OCI-LY7 (cell line): ENCODE results near the gene MYOM3. TPM values are rescaled to one million over a fixed set of nuclear protein-coding genes. Genes with fewer than 3 reads are reported as not detected.
A peak's percentile ranks its signal among the peaks of the same experiment; 100 is the strongest.

Experiments used
- BruUV-seq: library from RNA; stranded (reverse); fragments of 400-500 nt; replicated peaks from 2 replicates; lab custom pipeline; 2021; lab: Mats Ljungman, UMichigan
- CTCF ChIA-PET: fragments of 300-600 bp; sonication (Branson Sonifier 250); formaldehyde crosslinking; loops from one replicate; lab custom pipeline; 2022; ENCODE audit warnings: antibody characterized with exemption; ENCODE audit not compliant: unreplicated experiment; lab: Charles Lee
- POLR2A ChIA-PET: fragments of 300-600 bp; sonication (Branson Sonifier 250); formaldehyde crosslinking; loops from one replicate; lab custom pipeline; 2022; ENCODE audit warnings: antibody characterized with exemption; lab: Charles Lee
- DNase-seq: peaks from one replicate; pipeline ENCODE4 v3.0.0-alpha.2; 2015; ENCODE audit warnings: low spot score
- H2AFZ ChIP-seq: fragments of 200-600 bp; sonication (generic), shearing (Covaris generic); 2 replicates; pipeline ENCODE4 v1.6.1; 2014; ENCODE audit warnings: mild to moderate bottlenecking, antibody characterized with exemption, low read length, moderate library complexity
- H3K27ac ChIP-seq: fragments of 200-600 bp; sonication (generic); 2 replicates; pipeline ENCODE4 v1.5.1; 2014; ENCODE audit warnings: mixed run types, low read depth, mild to moderate bottlenecking, moderate library complexity, low read length, inconsistent platforms; ENCODE audit not compliant: poor library complexity, severe bottlenecking
- H3K36me3 ChIP-seq: fragments of 200-600 bp; sonication (generic); 2 replicates; pipeline ENCODE4 v1.6.1; 2014; ENCODE audit warnings: mild to moderate bottlenecking, antibody characterized with exemption, low read length, moderate library complexity, mixed read lengths; ENCODE audit not compliant: insufficient read depth
- H3K4me1 ChIP-seq: fragments of 200-600 bp; sonication (generic); 2 replicates; pipeline ENCODE4 v1.5.1; 2014; ENCODE audit warnings: mild to moderate bottlenecking, low read length; ENCODE audit not compliant: insufficient read depth, poor library complexity, severe bottlenecking
- H3K4me2 ChIP-seq: fragments of 200-600 bp; sonication (generic); 2 replicates; pipeline ENCODE4 v1.6.1; 2014; ENCODE audit warnings: mild to moderate bottlenecking, low read length
- H3K4me3 ChIP-seq: fragments of 200-600 bp; sonication (generic); 2 replicates; pipeline ENCODE4 v1.5.1; 2014; ENCODE audit warnings: mild to moderate bottlenecking, low read depth, low read length; ENCODE audit not compliant: poor library complexity, severe bottlenecking
- H3K79me2 ChIP-seq: fragments of 200-600 bp; sonication (generic); 2 replicates; pipeline ENCODE4 v1.6.1; 2016; ENCODE audit warnings: low read depth, mild to moderate bottlenecking, low read length, moderate library complexity, mixed read lengths; ENCODE audit not compliant: insufficient read depth
- H3K9me2 ChIP-seq: fragments of 200-600 bp; sonication (generic); 2 replicates; pipeline ENCODE4 v1.6.1; 2016; ENCODE audit warnings: mild to moderate bottlenecking, low read length, mixed read lengths; ENCODE audit not compliant: insufficient read depth
- H3K9me3 ChIP-seq: fragments of 200-600 bp; sonication (generic); 2 replicates; pipeline ENCODE4 v1.6.1; 2014; ENCODE audit warnings: mild to moderate bottlenecking, mixed run types, low read length, mixed read lengths
- H4K20me1 ChIP-seq: fragments of 200-600 bp; sonication (generic); 2 replicates; pipeline ENCODE4 v1.6.1; 2014; ENCODE audit warnings: mild to moderate bottlenecking, antibody characterized with exemption, low read length, moderate library complexity, mixed read lengths; ENCODE audit not compliant: insufficient read depth
- EZH2phosphoT487 ChIP-seq: fragments of 200-600 bp; sonication (generic); IDR thresholded peaks from 2 replicates; pipeline ENCODE4 v1.6.1; 2018; ENCODE audit warnings: low read depth, borderline replicate concordance, mild to moderate bottlenecking, mixed run types, antibody characterized with exemption, low read length, moderate library complexity, mixed read lengths
- intact Hi-C: fragments of 100-400 bp; cut with micrococcal nuclease; formaldehyde crosslinking; loops from one replicate; pipeline ENCODE4 v1.10.0; 2022; ENCODE audit not compliant: unreplicated experiment
- total RNA-seq, 2 experiments: library from RNA; depleted of rRNA in 1 of 2; stranded (reverse); fragments of >200 nt in 1 of 2; shearing (Covaris generic) in 1 of 2; gene quantifications; 2 replicates each; pipeline ENCODE4 v1.2.3, GENCODE V29; 2014 to 2022
- TF ChIP-seq, protein P1 (sequence below): fragments of 200-600 bp; sonication (generic); conservative IDR thresholded peaks from 2 replicates; pipeline ENCODE4 v1.5.1; 2014; ENCODE audit warnings: mild to moderate bottlenecking, antibody characterized with exemption, low read length, moderate library complexity, mixed read lengths

Gene MYOM3
- total RNA-seq, 2 experiments from 2014 or later, result not detected

DNA sequence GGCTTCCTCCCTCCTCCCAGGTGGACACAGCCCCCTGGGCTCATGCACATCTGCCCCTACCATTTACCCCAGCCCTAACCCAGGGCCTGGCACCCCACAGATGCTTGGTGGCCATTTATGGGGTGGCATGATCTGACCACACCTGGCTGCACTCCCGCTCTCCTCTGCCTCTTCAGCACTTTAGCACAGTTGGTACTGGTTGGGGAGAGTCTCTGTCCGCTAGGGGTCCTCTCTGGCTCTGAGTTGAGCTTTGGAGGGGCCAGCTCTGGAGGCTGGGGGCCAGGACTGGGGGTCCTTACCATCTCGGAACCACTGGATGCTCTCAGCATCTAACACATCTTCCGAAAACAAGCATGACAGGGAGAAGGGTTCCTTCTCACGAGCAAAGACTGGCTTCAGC, 17.4 kb downstream of the MYOM3 start:
- ChIA-PET POLR2A (no interaction called here), CTCF (no interaction called here)
- Histone ChIP-seq H3K4me3 (no peak overlapping the region), H3K27ac (no peak overlapping the region), H4K20me1 (no peaks in the 10 kb centered on the region), H3K36me3 (no peaks in the 10 kb centered on the region), H2AFZ (no peak overlapping the region), H3K4me1 (no peaks in the 10 kb centered on the region), H3K79me2 (no peaks in the 10 kb centered on the region), H3K9me3 (no peaks in the 10 kb centered on the region), H3K4me2 (no peak overlapping the region), H3K9me2 (no peaks in the 10 kb centered on the region)
- intact Hi-C loops, result no loop called here
- peak; percentile 9 for DNase-seq
- TF ChIP-seq, protein P1, sequence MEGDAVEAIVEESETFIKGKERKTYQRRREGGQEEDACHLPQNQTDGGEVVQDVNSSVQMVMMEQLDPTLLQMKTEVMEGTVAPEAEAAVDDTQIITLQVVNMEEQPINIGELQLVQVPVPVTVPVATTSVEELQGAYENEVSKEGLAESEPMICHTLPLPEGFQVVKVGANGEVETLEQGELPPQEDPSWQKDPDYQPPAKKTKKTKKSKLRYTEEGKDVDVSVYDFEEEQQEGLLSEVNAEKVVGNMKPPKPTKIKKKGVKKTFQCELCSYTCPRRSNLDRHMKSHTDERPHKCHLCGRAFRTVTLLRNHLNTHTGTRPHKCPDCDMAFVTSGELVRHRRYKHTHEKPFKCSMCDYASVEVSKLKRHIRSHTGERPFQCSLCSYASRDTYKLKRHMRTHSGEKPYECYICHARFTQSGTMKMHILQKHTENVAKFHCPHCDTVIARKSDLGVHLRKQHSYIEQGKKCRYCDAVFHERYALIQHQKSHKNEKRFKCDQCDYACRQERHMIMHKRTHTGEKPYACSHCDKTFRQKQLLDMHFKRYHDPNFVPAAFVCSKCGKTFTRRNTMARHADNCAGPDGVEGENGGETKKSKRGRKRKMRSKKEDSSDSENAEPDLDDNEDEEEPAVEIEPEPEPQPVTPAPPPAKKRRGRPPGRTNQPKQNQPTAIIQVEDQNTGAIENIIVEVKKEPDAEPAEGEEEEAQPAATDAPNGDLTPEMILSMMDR, result no peak; the same call in 1 of the 2 replicates
- TF ChIP-seq EZH2phosphoT487, result no peak
- no TSS peak for BruUV-seq

- intact Hi-C loops, result no loop called here
- CTCF ChIA-PET, result no interaction called here
Measured at GRCh38 chr1:24093732-24094131, 18.2 kb downstream of the MYOM3 start.

GRCh38 chr1:24092979-24093378, 19.0 kb downstream of the MYOM3 start:
- Histone ChIP-seq H3K79me2 (no peaks in the 10 kb centered on the region), H2AFZ (no peak overlapping the region), H3K27ac (no peak overlapping the region), H3K9me3 (no peaks in the 10 kb centered on the region), H3K4me1 (no peaks in the 10 kb centered on the region), H3K4me3 (no peak overlapping the region), H3K4me2 (no peak overlapping the region), H4K20me1 (no peaks in the 10 kb centered on the region), H3K9me2 (no peaks in the 10 kb centered on the region), H3K36me3 (no peaks in the 10 kb centered on the region)
- TF ChIP-seq, protein P1, result no peak
- no peak for TF ChIP-seq EZH2phosphoT487
- BruUV-seq, result no TSS peak
- intact Hi-C loops, result no loop called here
- POLR2A ChIA-PET, result no interaction called here
- CTCF ChIA-PET, result no interaction called here
- DNase-seq, result no peak

More at GRCh38 chr1:24093732-24094131, 18.2 kb downstream of the MYOM3 start:
- no peaks in the 10 kb centered on the region for H3K79me2 ChIP-seq
- no peak overlapping the region for H3K4me3 ChIP-seq
- TF ChIP-seq EZH2phosphoT487, result no peak
- TF ChIP-seq, protein P1, result no peak
- no peak overlapping the region for H3K4me2 ChIP-seq
- no peaks in the 10 kb centered on the region for H3K9me2 ChIP-seq
- H4K20me1 ChIP-seq, result no peaks in the 10 kb centered on the region
- H3K27ac ChIP-seq, result no peak overlapping the region
- H2AFZ ChIP-seq, result no peak overlapping the region
- H3K36me3 ChIP-seq, result no peaks in the 10 kb centered on the region
- H3K4me1 ChIP-seq, result no peaks in the 10 kb centered on the region
- no peak for DNase-seq
- no TSS peak for BruUV-seq
- POLR2A ChIA-PET, result interaction anchor here (0.7 kb wide), 1 partner anchor 39 kb away, joined by 3 read pairs; no protein-coding TSS in a partner anchor
- no peaks in the 10 kb centered on the region for H3K9me3 ChIP-seq
